HG03025 (cell line): ENCODE measurements around the gene REV1.
"Not testable (repeated sequence)": the region's sequence is repeated elsewhere in the genome, so short reads cannot be mapped to it uniquely, and the experiment has no call there.

Experiments used
- ATAC-seq: cut with Tn5 transposase; IDR thresholded peaks from one replicate; pipeline ENCODE4 v1.9.1; 2021; ENCODE audit warnings: mild to moderate bottlenecking, moderate library complexity; ENCODE audit not compliant: unreplicated experiment, low FRiP score

REV1 gene

GRCh38 chr2:99488539-99489062 lies 1.2 kb downstream of the REV1 start:
- ATAC-seq, result no peak

GRCh38 chr2:99487906-99488305 lies 1.9 kb downstream of the REV1 start:
- no peak for ATAC-seq

- ATAC-seq, result no peak
These were observed 4.0 kb downstream of the REV1 start for GRCh38 chr2:99485824-99486223.

GRCh38 chr2:99485411-99485810 lies 4.4 kb downstream of the REV1 start:
- ATAC-seq, result no peak

GRCh38 chr2:99484205-99484604 lies 5.6 kb downstream of the REV1 start:
- no peak for ATAC-seq

GRCh38 chr2:99481941-99482340 lies 7.9 kb downstream of the REV1 start:
- no peak for ATAC-seq

- no peak for ATAC-seq
These were observed 8.3 kb downstream of the REV1 start for GRCh38 chr2:99481527-99481926.

GRCh38 chr2:99480390-99480789 lies 9.4 kb downstream of the REV1 start:
- ATAC-seq, result no peak

GRCh38 chr2:99478632-99479031 lies 11.2 kb downstream of the REV1 start:
- no peak for ATAC-seq

GRCh38 chr2:99477054-99477453 lies 12.8 kb downstream of the REV1 start:
- ATAC-seq, result no peak

GRCh38 chr2:99476629-99477028 lies 13.2 kb downstream of the REV1 start:
- no peak for ATAC-seq

GRCh38 chr2:99475095-99475494 lies 14.7 kb downstream of the REV1 start:
- not testable (repeated sequence) for ATAC-seq

GRCh38 chr2:99473518-99474083 lies 16.2 kb downstream of the REV1 start:
- ATAC-seq, result no peak

- ATAC-seq, result no peak
These were observed 17.2 kb downstream of the REV1 start for GRCh38 chr2:99472600-99472960.

GRCh38 chr2:99471654-99472599 lies 17.9 kb downstream of the REV1 start:
- ATAC-seq, result no peak

- ATAC-seq, result no peak
These were observed 18.9 kb downstream of the REV1 start for GRCh38 chr2:99470957-99471356.

GRCh38 chr2:99470459-99470858 lies 19.4 kb downstream of the REV1 start:
- not testable (repeated sequence) for ATAC-seq

- ATAC-seq, result no peak
These were observed 20.4 kb downstream of the REV1 start for GRCh38 chr2:99469394-99469793.

GRCh38 chr2:99468155-99468554 lies 21.7 kb downstream of the REV1 start:
- ATAC-seq, result no peak

- no peak for ATAC-seq
These were observed 22.4 kb downstream of the REV1 start for GRCh38 chr2:99467390-99467789.

GRCh38 chr2:99461828-99462483 lies 27.9 kb downstream of the REV1 start:
- ATAC-seq, result no peak
